K562 (cell line): ENCODE data around the gene TDRKH.

ENCODE experiments used
- CEBPB ChIP-seq: fragments of 450-650 bp; IDR thresholded peaks from 2 replicates; pipeline ENCODE4 v1.6.1; 2016; ENCODE audit warnings: missing genetic modification characterization, missing compliant biosample characterization
- HDAC6 ChIP-seq: IDR thresholded peaks from 2 replicates; pipeline ENCODE4 v1.6.1; 2012; ENCODE audit warnings: low read depth, mild to moderate bottlenecking, control low read depth, inconsistent platforms, low read length, moderate library complexity
- ILF3 ChIP-seq: fragments of 450-650 bp; IDR thresholded peaks from 2 replicates; pipeline ENCODE4 v1.6.1; 2018; ENCODE audit warnings: antibody characterized with exemption, mild to moderate bottlenecking, moderate library complexity, borderline replicate concordance
- MTA3 ChIP-seq: fragments of 450-650 bp; formaldehyde crosslinking; IDR thresholded peaks from 2 replicates; pipeline ENCODE4 v1.6.1; 2017; ENCODE audit warnings: mild to moderate bottlenecking, borderline replicate concordance
- POLR2A ChIP-seq: fragments of 450-650 bp; conservative IDR thresholded peaks from 2 replicates; pipeline ENCODE4 v1.6.1; 2016
- STAT5A ChIP-seq: IDR thresholded peaks from 2 replicates; pipeline ENCODE4 v1.6.1; 2012; ENCODE audit warnings: low read length, inconsistent platforms, borderline replicate concordance
- STAT6 ChIP-seq: sonication (generic); formaldehyde crosslinking; IDR thresholded peaks from 2 replicates; pipeline ENCODE4 v1.8.1; 2023; ENCODE audit warnings: mild to moderate bottlenecking, missing genetic modification reagents
- ZNF263 ChIP-seq: sonication (generic); formaldehyde crosslinking; IDR thresholded peaks from 2 replicates; pipeline ENCODE4 v1.8.0; 2022; ENCODE audit warnings: mild to moderate bottlenecking, missing genetic modification reagents, borderline replicate concordance
- TF ChIP-seq, protein P1 (sequence below), 3 experiments: IDR thresholded peaks in 2 of 3; conservative IDR thresholded peaks in 1 of 3; 2 replicates each; pipeline ENCODE4 v1.5.1; 2011 to 2012; ENCODE audit warnings: low read length in 3 of 3, mild to moderate bottlenecking in 3 of 3, control low read depth in 2 of 3, improper control_type of control experiment in 1 of 3, inconsistent platforms in 1 of 3, low read depth in 1 of 3, mixed read lengths in 1 of 3, moderate library complexity in 1 of 3; ENCODE audit not compliant: insufficient read depth in 2 of 3

DNA sequence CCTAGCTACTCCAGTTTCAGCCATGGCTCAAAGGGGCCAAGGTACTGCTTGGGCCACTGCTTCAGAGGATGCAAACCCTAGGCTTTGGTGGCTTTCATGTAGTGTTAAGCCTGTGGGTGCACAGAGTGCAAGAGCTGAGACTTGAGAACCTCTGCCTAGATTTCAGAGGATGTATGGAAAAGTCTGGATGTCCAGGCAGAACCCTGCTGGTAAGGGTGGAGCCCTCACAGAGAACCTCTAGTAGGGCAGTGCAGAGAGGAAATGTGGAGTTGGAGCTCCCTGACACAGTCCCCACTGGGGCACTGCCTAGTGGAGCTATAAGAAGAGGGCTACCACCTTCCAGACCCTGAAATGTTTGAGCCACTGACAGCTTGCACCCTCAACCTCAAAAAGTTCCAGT lies 52.8 kb downstream of the TDRKH start:
- TF ChIP-seq, protein P1, sequence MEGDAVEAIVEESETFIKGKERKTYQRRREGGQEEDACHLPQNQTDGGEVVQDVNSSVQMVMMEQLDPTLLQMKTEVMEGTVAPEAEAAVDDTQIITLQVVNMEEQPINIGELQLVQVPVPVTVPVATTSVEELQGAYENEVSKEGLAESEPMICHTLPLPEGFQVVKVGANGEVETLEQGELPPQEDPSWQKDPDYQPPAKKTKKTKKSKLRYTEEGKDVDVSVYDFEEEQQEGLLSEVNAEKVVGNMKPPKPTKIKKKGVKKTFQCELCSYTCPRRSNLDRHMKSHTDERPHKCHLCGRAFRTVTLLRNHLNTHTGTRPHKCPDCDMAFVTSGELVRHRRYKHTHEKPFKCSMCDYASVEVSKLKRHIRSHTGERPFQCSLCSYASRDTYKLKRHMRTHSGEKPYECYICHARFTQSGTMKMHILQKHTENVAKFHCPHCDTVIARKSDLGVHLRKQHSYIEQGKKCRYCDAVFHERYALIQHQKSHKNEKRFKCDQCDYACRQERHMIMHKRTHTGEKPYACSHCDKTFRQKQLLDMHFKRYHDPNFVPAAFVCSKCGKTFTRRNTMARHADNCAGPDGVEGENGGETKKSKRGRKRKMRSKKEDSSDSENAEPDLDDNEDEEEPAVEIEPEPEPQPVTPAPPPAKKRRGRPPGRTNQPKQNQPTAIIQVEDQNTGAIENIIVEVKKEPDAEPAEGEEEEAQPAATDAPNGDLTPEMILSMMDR (IDR thresholded peaks at IDR 0.05 in 2 of 3, conservative IDR thresholded peaks at IDR 0.05 in 1 of 3; ENCODE audit: insufficient read depth in 2 of 3, low read depth in 1 of 3, low read length in 3 of 3), result no peak
- TF ChIP-seq CEBPB (tag) (no peak), HDAC6 (no peak), POLR2A (no peak), STAT5A (no peak), MTA3 (no peak), STAT6 (CRISPR knock-in tag) (no peak), ILF3 (no peak), ZNF263 (CRISPR knock-in tag) (no peak)
